ENCODE data around the gene HS3ST5.
"Not testable (repeated sequence)": the region's sequence is repeated elsewhere in the genome, so short reads cannot be mapped to it uniquely, and the experiment has no call there.

The HS3ST5 gene

GRCh38 chr6:114158838-114159694, 183.8 kb downstream of the HS3ST5 start:
- in situ Hi-C loops (cut with MboI; ENCODE audit: low sequenced_read_pairs), result no loop called here

GRCh38 chr6:114158411-114158810, 184.4 kb downstream of the HS3ST5 start:
- in situ Hi-C loops (cut with MboI; ENCODE audit: low sequenced_read_pairs), result no loop called here

GRCh38 chr6:114157848-114158247, 185.0 kb downstream of the HS3ST5 start:
- in situ Hi-C loops (cut with MboI; ENCODE audit: low sequenced_read_pairs), result no loop called here

GRCh38 chr6:114155763-114156162, 187.1 kb downstream of the HS3ST5 start:
- in situ Hi-C loops (cut with MboI; ENCODE audit: low sequenced_read_pairs), result no loop called here

GRCh38 chr6:114154812-114155211, 188.0 kb downstream of the HS3ST5 start:
- in situ Hi-C loops (cut with MboI; ENCODE audit: low sequenced_read_pairs), result no loop called here

- in situ Hi-C loops (cut with MboI; ENCODE audit: low sequenced_read_pairs), result no loop called here
These were observed 189.4 kb downstream of the HS3ST5 start for GRCh38 chr6:114153448-114153847.

GRCh38 chr6:114151064-114151690, 191.6 kb downstream of the HS3ST5 start:
- in situ Hi-C loops (cut with MboI; ENCODE audit: low sequenced_read_pairs), result no loop called here

GRCh38 chr6:114149182-114149581, 193.6 kb downstream of the HS3ST5 start:
- in situ Hi-C loops (cut with MboI; ENCODE audit: low sequenced_read_pairs), result not testable (repeated sequence)

GRCh38 chr6:114144887-114145851, 197.7 kb downstream of the HS3ST5 start:
- in situ Hi-C loops (cut with MboI; ENCODE audit: low sequenced_read_pairs), result no loop called here

- in situ Hi-C loops (cut with MboI; ENCODE audit: low sequenced_read_pairs), result no loop called here
These were observed 200.6 kb downstream of the HS3ST5 start for GRCh38 chr6:114142258-114142657.

- in situ Hi-C loops (cut with MboI; ENCODE audit: low sequenced_read_pairs), result no loop called here
These were observed 202.4 kb downstream of the HS3ST5 start for GRCh38 chr6:114140416-114140815.

GRCh38 chr6:114138577-114139248, 204.1 kb downstream of the HS3ST5 start:
- in situ Hi-C loops (cut with MboI; ENCODE audit: low sequenced_read_pairs), result no loop called here

- in situ Hi-C loops (cut with MboI; ENCODE audit: low sequenced_read_pairs), result no loop called here
These were observed 207.4 kb downstream of the HS3ST5 start for GRCh38 chr6:114135363-114135971.

GRCh38 chr6:114133816-114134215, 209.0 kb downstream of the HS3ST5 start:
- in situ Hi-C loops (cut with MboI; ENCODE audit: low sequenced_read_pairs), result no loop called here

- in situ Hi-C loops (cut with MboI; ENCODE audit: low sequenced_read_pairs), result no loop called here
These were observed 210.9 kb downstream of the HS3ST5 start for GRCh38 chr6:114131945-114132344.

- in situ Hi-C loops (cut with MboI; ENCODE audit: low sequenced_read_pairs), result no loop called here
These were observed 217.2 kb downstream of the HS3ST5 start for GRCh38 chr6:114125576-114125975.

- in situ Hi-C loops (cut with MboI; ENCODE audit: low sequenced_read_pairs), result no loop called here
These were observed 220.7 kb downstream of the HS3ST5 start for GRCh38 chr6:114121913-114122662.

GRCh38 chr6:114119056-114119455, 223.8 kb downstream of the HS3ST5 start:
- in situ Hi-C loops (cut with MboI; ENCODE audit: low sequenced_read_pairs), result no loop called here

- in situ Hi-C loops (cut with MboI; ENCODE audit: low sequenced_read_pairs), result no loop called here
These were observed 227.2 kb downstream of the HS3ST5 start for GRCh38 chr6:114115652-114116051.

All from hTERT RPE-1 (cell line).